Caco-2 (cell line): ENCODE data around the gene CTDSP2. TPM values are rescaled to one million over a fixed set of nuclear protein-coding genes. Genes with fewer than 3 reads are reported as not detected.

Experiments used
- BruUV-seq: library from RNA; stranded (reverse); fragments of 400-500 nt; replicated peaks from 2 replicates; lab custom pipeline; 2021; lab: Mats Ljungman, UMichigan
- CTCF ChIA-PET: fragments of 300-600 bp; sonication (Branson Sonifier 250); formaldehyde crosslinking; loops from one replicate; lab custom pipeline; 2022; ENCODE audit warnings: antibody characterized with exemption; lab: Charles Lee
- POLR2A ChIA-PET: fragments of 300-600 bp; sonication (Branson Sonifier 250); formaldehyde crosslinking; loops from one replicate; lab custom pipeline; 2022; ENCODE audit warnings: antibody characterized with exemption; lab: Charles Lee
- DNase-seq, 2 experiments: peaks; one replicate each; pipeline versions ENCODE4 v3.0.0 to v3.0.0-alpha.2; 2020 to 2022
- H3K27me3 ChIP-seq: replicated peaks from 2 replicates; pipeline ENCODE4 v1.6.0; 2011; ENCODE audit warnings: low read length; ENCODE audit not compliant: control insufficient read depth, insufficient read depth
- H3K36me3 ChIP-seq: 2 replicates; pipeline ENCODE4 v1.5.1; 2011; ENCODE audit warnings: low read length; ENCODE audit not compliant: control insufficient read depth, insufficient read depth
- H3K4me1 ChIP-seq: fragments of 250-450 bp; sonication (Bioruptor Pico); 2 replicates; pipeline ENCODE4 v1.5.1; 2020; ENCODE audit warnings: mild to moderate bottlenecking
- H3K4me3 ChIP-seq: 2 replicates; pipeline ENCODE4 v1.5.1; 2011; ENCODE audit warnings: low read depth, mild to moderate bottlenecking, control low read depth, low read length
- H3K9me3 ChIP-seq: fragments of 250-450 bp; sonication (Bioruptor Pico); 2 replicates; pipeline ENCODE4 v1.5.1; 2020; ENCODE audit warnings: mild to moderate bottlenecking, moderate library complexity
- H3K27ac Mint-ChIP-seq: one replicate; pipeline ENCODE4 v1.8.0; 2022; ENCODE audit warnings: mixed read lengths; ENCODE audit not compliant: unreplicated experiment
- H3K27me3 Mint-ChIP-seq: one replicate; pipeline ENCODE4 v1.8.0; 2022; ENCODE audit warnings: mixed read lengths; ENCODE audit not compliant: insufficient read depth, unreplicated experiment
- H3K36me3 Mint-ChIP-seq: one replicate; pipeline ENCODE4 v1.8.0; 2022; ENCODE audit warnings: mild to moderate bottlenecking, mixed read lengths; ENCODE audit not compliant: insufficient read depth, unreplicated experiment
- H3K4me1 Mint-ChIP-seq: one replicate; pipeline ENCODE4 v1.8.0; 2022; ENCODE audit warnings: low read depth, mixed read lengths; ENCODE audit not compliant: unreplicated experiment
- H3K4me3 Mint-ChIP-seq: one replicate; pipeline ENCODE4 v1.8.0; 2022; ENCODE audit warnings: mild to moderate bottlenecking, moderate library complexity, mixed read lengths; ENCODE audit not compliant: unreplicated experiment
- H3K9me3 Mint-ChIP-seq: one replicate; pipeline ENCODE4 v1.8.0; 2022; ENCODE audit warnings: mixed read lengths; ENCODE audit not compliant: unreplicated experiment
- CTCF ChIP-seq, 2 experiments: fragments of 200-600 bp in 1 of 2; IDR thresholded peaks; 1 replicate in 1 of 2; 2 replicates in 1 of 2; pipeline versions ENCODE4 v1.5.1 to v1.8.0; 2011 to 2022; ENCODE audit warnings: antibody characterized with exemption in 1 of 2, control low read depth in 1 of 2, inconsistent platforms in 1 of 2, low read depth in 1 of 2, low read length in 1 of 2, mild to moderate bottlenecking in 1 of 2, moderate library complexity in 1 of 2; ENCODE audit not compliant: insufficient read depth in 1 of 2, severe bottlenecking in 1 of 2, unreplicated experiment in 1 of 2
- intact Hi-C: fragments of 100-400 bp; cut with micrococcal nuclease; formaldehyde crosslinking; loops from one replicate; pipeline ENCODE4 v1.10.0; 2022; ENCODE audit not compliant: unreplicated experiment
- total RNA-seq: library from RNA; stranded (reverse); gene quantifications from 2 replicates; pipeline ENCODE4 v1.2.3, GENCODE V29; 2022

CTDSP2 gene
- total RNA-seq, 1 experiment from 2014 or later = 117 TPM

DNA sequence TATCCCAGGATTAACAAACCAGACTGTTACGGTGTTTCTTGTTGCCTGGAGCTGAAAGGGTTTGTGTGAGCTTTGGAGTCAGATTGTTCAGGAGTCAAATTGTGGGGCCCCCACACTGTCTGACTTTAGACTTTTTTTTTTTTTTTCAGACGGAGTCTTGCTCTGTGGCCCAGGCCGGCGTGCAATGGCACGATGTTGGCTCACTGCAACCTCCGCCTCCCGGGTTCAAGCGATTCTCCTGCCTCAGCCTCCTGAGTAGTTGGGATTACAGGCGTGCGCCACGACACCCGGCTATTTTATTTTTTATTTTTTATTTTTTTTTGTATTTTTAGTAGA, 63.1 kb downstream of the CTDSP2 start:
- intact Hi-C loops = no loop called here
- CTCF ChIA-PET = interaction anchor here (0.6 to 1.0 kb wide), 6 partner anchors 9 to 81 kb away, joined by 3 to 4 read pairs (median 4); partner anchors contain the start of genes EEF1AKMT3 and METTL1

GRCh38 chr12:57782608-57783465, 63.7 kb downstream of the CTDSP2 start, which contains the start of gene TSFM:
Gene TSFM, plus strand, starts transcription at chr12:57782787. Its CDS starts 15 bp downstream, at chr12:57782802.
- H3K36me3 ChIP-seq = peaks cover 2% of the 10 kb centered on the region; the same call in 1 of the 2 replicates
- peak within 1 kb of the TSS; percentile 91 for H3K27ac Mint-ChIP-seq
- intact Hi-C loops = loop anchor here (1.0 kb wide), 1 partner anchor 11 kb away; the partner anchor contains the start of genes EEF1AKMT3 and METTL1
- H3K27me3 ChIP-seq = no peaks in the 10 kb centered on the region
- no peaks in the 10 kb centered on the region for H3K4me1 ChIP-seq
- peak within 1 kb of the TSS; percentile 92 for H3K4me3 Mint-ChIP-seq
- ChIA-PET CTCF (interaction anchor here (0.6 to 1.0 kb wide), 7 partner anchors 8 to 82 kb away, joined by 3 to 4 read pairs (median 4); partner anchors contain the start of genes EEF1AKMT3 and METTL1), POLR2A (interaction anchor here (1.0 kb wide), 1 partner anchor 11 kb away, joined by 7 read pairs; the partner anchor contains the start of genes EEF1AKMT3 and METTL1)
- no peaks in the 10 kb centered on the region for H3K4me1 Mint-ChIP-seq
- H3K27me3 Mint-ChIP-seq = no peaks in the 10 kb centered on the region
- peaks cover 21% of the 10 kb centered on the region for H3K36me3 Mint-ChIP-seq
- H3K4me3 ChIP-seq = peak within 1 kb of the TSS; percentile 99
- no TSS peak for BruUV-seq
- no peaks in the 10 kb centered on the region for H3K9me3 Mint-ChIP-seq
- H3K9me3 ChIP-seq = no peaks in the 10 kb centered on the region
- TF ChIP-seq CTCF (IDR thresholded peaks at IDR 0.05; ENCODE audit: insufficient read depth in 1 of 2, low read depth in 1 of 2, low read length in 1 of 2, severe bottlenecking in 1 of 2, unreplicated experiment in 1 of 2) = peak; percentile 74 to 81
- peak; percentile 93 to 94 for DNase-seq

More for the DNA sequence above, 63.1 kb downstream of the CTDSP2 start:
- no peaks in the 10 kb centered on the region for H3K9me3 ChIP-seq
- Mint-ChIP-seq H3K4me3 (peak overlapping the region; percentile 92), H3K27me3 (no peaks in the 10 kb centered on the region), H3K4me1 (no peaks in the 10 kb centered on the region), H3K27ac (no peak overlapping the region), H3K9me3 (no peaks in the 10 kb centered on the region), H3K36me3 (peaks cover 27% of the 10 kb centered on the region)
- H3K4me3 ChIP-seq = peak overlapping the region; percentile 99
- no peaks in the 10 kb centered on the region for H3K27me3 ChIP-seq
- POLR2A ChIA-PET = interaction anchor here (1.0 kb wide), 1 partner anchor 11 kb away, joined by 7 read pairs; the partner anchor contains the start of genes EEF1AKMT3 and METTL1
- no peak for TF ChIP-seq CTCF (IDR thresholded peaks at IDR 0.05; ENCODE audit: insufficient read depth in 1 of 2, low read depth in 1 of 2, low read length in 1 of 2, severe bottlenecking in 1 of 2, unreplicated experiment in 1 of 2)
- no peak for DNase-seq
- no TSS peak for BruUV-seq
- H3K4me1 ChIP-seq = no peaks in the 10 kb centered on the region
- peaks cover 2% of the 10 kb centered on the region; the same call in 1 of the 2 replicates for H3K36me3 ChIP-seq

- Histone ChIP-seq H3K27me3 (no peaks in the 10 kb centered on the region), H3K4me3 (peak overlapping the region; percentile 99), H3K9me3 (no peaks in the 10 kb centered on the region), H3K36me3 (peaks cover 2% of the 10 kb centered on the region; the same call in 1 of the 2 replicates), H3K4me1 (no peaks in the 10 kb centered on the region)
- peaks cover 15% of the 10 kb centered on the region for H3K36me3 Mint-ChIP-seq
- ChIA-PET CTCF (no interaction called here), POLR2A (no interaction called here)
- no peak for TF ChIP-seq CTCF (IDR thresholded peaks at IDR 0.05; ENCODE audit: insufficient read depth in 1 of 2, low read depth in 1 of 2, low read length in 1 of 2, severe bottlenecking in 1 of 2, unreplicated experiment in 1 of 2)
- no TSS peak for BruUV-seq
- intact Hi-C loops = loop anchor here (1.0 kb wide), 1 partner anchor 10 kb away; the partner anchor contains the start of genes EEF1AKMT3 and METTL1
- DNase-seq = no peak
- no peaks in the 10 kb centered on the region for H3K4me1 Mint-ChIP-seq
- H3K27ac Mint-ChIP-seq = no peak overlapping the region
- H3K9me3 Mint-ChIP-seq = no peaks in the 10 kb centered on the region
- H3K27me3 Mint-ChIP-seq = no peaks in the 10 kb centered on the region
- H3K4me3 Mint-ChIP-seq = peak overlapping the region; percentile 92
Measured at GRCh38 chr12:57782243-57782607, 64.3 kb downstream of the CTDSP2 start.
